GM12878 (cell line): ENCODE measurements around the gene NUDT22. TPM values are rescaled to one million over a fixed set of nuclear protein-coding genes. Genes with fewer than 3 reads are reported as not detected.
A peak's percentile ranks its signal among the peaks of the same experiment; 100 is the strongest.

ENCODE experiments used
- BCL11A ChIP-seq: IDR thresholded peaks from 2 replicates; pipeline ENCODE4 v1.6.1; 2011; ENCODE audit warnings: low read depth, low read length
- BMI1 ChIP-seq: fragments of 450-650 bp; IDR thresholded peaks from 2 replicates; pipeline ENCODE4 v1.6.1; 2016; ENCODE audit warnings: mild to moderate bottlenecking, moderate library complexity, borderline replicate concordance
- CBFB ChIP-seq: IDR thresholded peaks from 2 replicates; pipeline ENCODE4 v1.6.1; 2016; ENCODE audit warnings: antibody characterized with exemption, low read depth
- ESRRA ChIP-seq: IDR thresholded peaks from 2 replicates; pipeline ENCODE4 v1.6.1; 2012; ENCODE audit warnings: mild to moderate bottlenecking, low read length, improper control_type of control experiment
- HDGF ChIP-seq: fragments of 450-650 bp; IDR thresholded peaks from 2 replicates; pipeline ENCODE4 v1.6.1; 2016; ENCODE audit warnings: antibody characterized with exemption
- JUNB ChIP-seq: IDR thresholded peaks from 2 replicates; pipeline ENCODE4 v1.6.1; 2016; ENCODE audit warnings: antibody characterized with exemption, mild to moderate bottlenecking
- KAT2A ChIP-seq: conservative IDR thresholded peaks from 2 replicates; pipeline ENCODE4 v1.6.1; 2011; ENCODE audit warnings: low read depth, low read length; ENCODE audit not compliant: control insufficient read depth
- MEF2A ChIP-seq: IDR thresholded peaks from 2 replicates; pipeline ENCODE4 v1.6.1; 2011; ENCODE audit warnings: low read depth, mild to moderate bottlenecking, low read length, moderate library complexity; ENCODE audit not compliant: insufficient read depth
- POLR2A ChIP-seq: IDR thresholded peaks from 2 replicates; pipeline ENCODE4 v1.6.1; 2011; ENCODE audit warnings: low read depth, mild to moderate bottlenecking, low read length
- POLR2AphosphoS5 ChIP-seq: IDR thresholded peaks from 2 replicates; pipeline ENCODE4 v1.6.1; 2011; ENCODE audit warnings: mild to moderate bottlenecking, low read length, inconsistent platforms
- SMAD5 ChIP-seq: IDR thresholded peaks from 2 replicates; pipeline ENCODE4 v1.6.1; 2016; ENCODE audit warnings: antibody characterized with exemption, low read depth
- SMARCA5 ChIP-seq: fragments of 450-650 bp; IDR thresholded peaks from 2 replicates; pipeline ENCODE4 v1.6.1; 2017; ENCODE audit warnings: mild to moderate bottlenecking
- SP1 ChIP-seq: IDR thresholded peaks from one replicate; pipeline ENCODE4 v1.6.1; 2011; ENCODE audit warnings: low read depth, low read length
- TAF1 ChIP-seq: IDR thresholded peaks from 2 replicates; pipeline ENCODE4 v1.6.1; 2011; ENCODE audit warnings: mild to moderate bottlenecking, low read depth, low read length, borderline replicate concordance
- TCF12 ChIP-seq: IDR thresholded peaks from 2 replicates; pipeline ENCODE4 v1.6.1; 2011; ENCODE audit warnings: low read depth, mild to moderate bottlenecking, low read length
- YY1 ChIP-seq: IDR thresholded peaks from 2 replicates; pipeline ENCODE4 v1.6.1; 2011; ENCODE audit warnings: low read depth, mild to moderate bottlenecking, low read length
- ZBED1 ChIP-seq: IDR thresholded peaks from 2 replicates; pipeline ENCODE4 v1.6.1; 2016; ENCODE audit warnings: borderline replicate concordance
- polyA plus RNA-seq, 11 experiments: library from polyadenylated mRNA; depleted of rRNA in 4 of 11; unstranded in 6 of 11; stranded (reverse) in 5 of 11; fragments of >200 nt; fragmentation: Nextera tagmentation in 4 of 11; fragmentation: Illumina TruSeq in 1 of 11; extraction: Ambion mirVana in 4 of 11; extraction: Trizol in 1 of 11; gene quantifications; 1 replicate in 1 of 11; 2 replicates in 10 of 11; pipeline versions ENCODE4 v1.2.1 to v1.2.3, GENCODE V29; 2011 to 2016; ENCODE audit warnings: inconsistent platforms in 2 of 11, missing spikeins in 2 of 11, low read depth in 1 of 11
- total RNA-seq, 4 experiments: library from RNA; depleted of rRNA in 3 of 4; stranded (reverse); fragments of >200 nt in 3 of 4; fragmentation: Illumina TruSeq in 1 of 4; extraction: Trizol in 1 of 4; gene quantifications; 2 replicates each; pipeline versions ENCODE4 v1.2.1 to v1.2.3, GENCODE V29; 2013 to 2021
- TF ChIP-seq, protein P1 (sequence below): fragments of 450-650 bp; IDR thresholded peaks from 2 replicates; pipeline ENCODE4 v1.6.1; 2017; ENCODE audit warnings: borderline replicate concordance
- TF ChIP-seq, protein P2 (sequence below): fragments of 450-650 bp; IDR thresholded peaks from 2 replicates; pipeline ENCODE4 v1.6.1; 2017; ENCODE audit warnings: antibody characterized with exemption, mild to moderate bottlenecking, moderate library complexity
- TF ChIP-seq, protein P3 (sequence below), 3 experiments: IDR thresholded peaks in 2 of 3; conservative IDR thresholded peaks in 1 of 3; 2 replicates each; pipeline ENCODE4 v1.5.1; 2011; ENCODE audit warnings: low read depth in 3 of 3, low read length in 3 of 3, mild to moderate bottlenecking in 3 of 3, control low read depth in 2 of 3, moderate library complexity in 2 of 3, inconsistent platforms in 1 of 3, mixed read lengths in 1 of 3; ENCODE audit not compliant: control insufficient read depth in 2 of 3, insufficient read depth in 1 of 3; ENCODE audit errors: extremely low read depth in 1 of 3
- TF ChIP-seq, protein P4 (sequence below): fragments of 450-650 bp; IDR thresholded peaks from 2 replicates; pipeline ENCODE4 v1.6.1; 2017; ENCODE audit warnings: low read depth, mild to moderate bottlenecking, moderate library complexity

Gene NUDT22
- total and polyA plus RNA-seq, 10 of the 15 experiments (the other 5 are each of a cell fraction or from before 2014, with no cell fraction given) = 6.7 to 115 (median 64.7) TPM

DNA sequence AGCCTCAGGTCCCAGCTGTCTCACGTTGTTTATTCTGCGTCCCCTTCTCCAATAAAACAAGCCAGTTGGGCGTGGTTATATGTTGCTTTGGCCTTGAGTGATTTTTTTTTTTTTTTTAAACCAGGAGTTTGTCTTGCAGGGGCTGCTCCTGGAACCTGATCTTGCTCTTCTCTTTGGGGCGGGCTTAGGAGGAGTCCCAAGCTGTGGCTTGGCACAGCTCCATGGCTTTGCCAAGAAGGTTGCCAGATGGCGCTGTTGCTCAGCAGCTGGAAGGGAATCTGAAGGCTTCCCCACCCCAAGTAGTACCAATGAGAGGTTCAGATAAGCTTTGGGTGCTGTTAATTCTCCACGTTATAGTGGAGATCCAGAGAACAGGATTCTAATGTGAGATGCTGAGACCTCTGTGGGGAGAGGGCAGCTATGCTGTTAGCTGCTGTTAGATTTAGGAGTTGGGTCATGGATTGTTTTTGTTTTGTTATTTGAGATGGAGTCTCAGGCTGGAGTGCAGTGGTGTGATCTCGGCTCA lies 21.5 kb upstream of the NUDT22 start (continued):
- TF ChIP-seq CBFB = no peak
- TF ChIP-seq, protein P1, sequence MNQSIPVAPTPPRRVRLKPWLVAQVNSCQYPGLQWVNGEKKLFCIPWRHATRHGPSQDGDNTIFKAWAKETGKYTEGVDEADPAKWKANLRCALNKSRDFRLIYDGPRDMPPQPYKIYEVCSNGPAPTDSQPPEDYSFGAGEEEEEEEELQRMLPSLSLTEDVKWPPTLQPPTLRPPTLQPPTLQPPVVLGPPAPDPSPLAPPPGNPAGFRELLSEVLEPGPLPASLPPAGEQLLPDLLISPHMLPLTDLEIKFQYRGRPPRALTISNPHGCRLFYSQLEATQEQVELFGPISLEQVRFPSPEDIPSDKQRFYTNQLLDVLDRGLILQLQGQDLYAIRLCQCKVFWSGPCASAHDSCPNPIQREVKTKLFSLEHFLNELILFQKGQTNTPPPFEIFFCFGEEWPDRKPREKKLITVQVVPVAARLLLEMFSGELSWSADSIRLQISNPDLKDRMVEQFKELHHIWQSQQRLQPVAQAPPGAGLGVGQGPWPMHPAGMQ = no peak
- 0 out of 2 replicates have a peak, but pooled peaks have one; percentile 47 for TF ChIP-seq TCF12
- TF ChIP-seq SP1 = no peak
- no peak for TF ChIP-seq ESRRA
- TF ChIP-seq BCL11A = no peak
- TF ChIP-seq KAT2A = no peak
- TF ChIP-seq, protein P2, sequence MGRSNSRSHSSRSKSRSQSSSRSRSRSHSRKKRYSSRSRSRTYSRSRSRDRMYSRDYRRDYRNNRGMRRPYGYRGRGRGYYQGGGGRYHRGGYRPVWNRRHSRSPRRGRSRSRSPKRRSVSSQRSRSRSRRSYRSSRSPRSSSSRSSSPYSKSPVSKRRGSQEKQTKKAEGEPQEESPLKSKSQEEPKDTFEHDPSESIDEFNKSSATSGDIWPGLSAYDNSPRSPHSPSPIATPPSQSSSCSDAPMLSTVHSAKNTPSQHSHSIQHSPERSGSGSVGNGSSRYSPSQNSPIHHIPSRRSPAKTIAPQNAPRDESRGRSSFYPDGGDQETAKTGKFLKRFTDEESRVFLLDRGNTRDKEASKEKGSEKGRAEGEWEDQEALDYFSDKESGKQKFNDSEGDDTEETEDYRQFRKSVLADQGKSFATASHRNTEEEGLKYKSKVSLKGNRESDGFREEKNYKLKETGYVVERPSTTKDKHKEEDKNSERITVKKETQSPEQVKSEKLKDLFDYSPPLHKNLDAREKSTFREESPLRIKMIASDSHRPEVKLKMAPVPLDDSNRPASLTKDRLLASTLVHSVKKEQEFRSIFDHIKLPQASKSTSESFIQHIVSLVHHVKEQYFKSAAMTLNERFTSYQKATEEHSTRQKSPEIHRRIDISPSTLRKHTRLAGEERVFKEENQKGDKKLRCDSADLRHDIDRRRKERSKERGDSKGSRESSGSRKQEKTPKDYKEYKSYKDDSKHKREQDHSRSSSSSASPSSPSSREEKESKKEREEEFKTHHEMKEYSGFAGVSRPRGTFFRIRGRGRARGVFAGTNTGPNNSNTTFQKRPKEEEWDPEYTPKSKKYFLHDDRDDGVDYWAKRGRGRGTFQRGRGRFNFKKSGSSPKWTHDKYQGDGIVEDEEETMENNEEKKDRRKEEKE = no peak
- no peak for TF ChIP-seq ZBED1
- peak; percentile 34; the same call in 1 of the 2 replicates for TF ChIP-seq POLR2A
- no peak; the same call in 1 of the 2 replicates for TF ChIP-seq SMARCA5
- TF ChIP-seq POLR2AphosphoS5 = peak; percentile 62; the same call in 1 of the 2 replicates
- TF ChIP-seq TAF1 = no peak
- no peak for TF ChIP-seq JUNB
- TF ChIP-seq, protein P3, sequence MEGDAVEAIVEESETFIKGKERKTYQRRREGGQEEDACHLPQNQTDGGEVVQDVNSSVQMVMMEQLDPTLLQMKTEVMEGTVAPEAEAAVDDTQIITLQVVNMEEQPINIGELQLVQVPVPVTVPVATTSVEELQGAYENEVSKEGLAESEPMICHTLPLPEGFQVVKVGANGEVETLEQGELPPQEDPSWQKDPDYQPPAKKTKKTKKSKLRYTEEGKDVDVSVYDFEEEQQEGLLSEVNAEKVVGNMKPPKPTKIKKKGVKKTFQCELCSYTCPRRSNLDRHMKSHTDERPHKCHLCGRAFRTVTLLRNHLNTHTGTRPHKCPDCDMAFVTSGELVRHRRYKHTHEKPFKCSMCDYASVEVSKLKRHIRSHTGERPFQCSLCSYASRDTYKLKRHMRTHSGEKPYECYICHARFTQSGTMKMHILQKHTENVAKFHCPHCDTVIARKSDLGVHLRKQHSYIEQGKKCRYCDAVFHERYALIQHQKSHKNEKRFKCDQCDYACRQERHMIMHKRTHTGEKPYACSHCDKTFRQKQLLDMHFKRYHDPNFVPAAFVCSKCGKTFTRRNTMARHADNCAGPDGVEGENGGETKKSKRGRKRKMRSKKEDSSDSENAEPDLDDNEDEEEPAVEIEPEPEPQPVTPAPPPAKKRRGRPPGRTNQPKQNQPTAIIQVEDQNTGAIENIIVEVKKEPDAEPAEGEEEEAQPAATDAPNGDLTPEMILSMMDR (IDR thresholded peaks at IDR 0.05 in 2 of 3, conservative IDR thresholded peaks at IDR 0.05 in 1 of 3; ENCODE audit: control insufficient read depth in 2 of 3, extremely low read depth in 1 of 3, insufficient read depth in 1 of 3, low read depth in 3 of 3, low read length in 3 of 3) = peak; percentile 73 to 92 (median 77)
- peak; percentile 63; the same call in 1 of the 2 replicates for TF ChIP-seq YY1
- TF ChIP-seq HDGF = 0 out of 2 replicates have a peak, but pooled peaks have one; percentile 10
- TF ChIP-seq, protein P4, sequence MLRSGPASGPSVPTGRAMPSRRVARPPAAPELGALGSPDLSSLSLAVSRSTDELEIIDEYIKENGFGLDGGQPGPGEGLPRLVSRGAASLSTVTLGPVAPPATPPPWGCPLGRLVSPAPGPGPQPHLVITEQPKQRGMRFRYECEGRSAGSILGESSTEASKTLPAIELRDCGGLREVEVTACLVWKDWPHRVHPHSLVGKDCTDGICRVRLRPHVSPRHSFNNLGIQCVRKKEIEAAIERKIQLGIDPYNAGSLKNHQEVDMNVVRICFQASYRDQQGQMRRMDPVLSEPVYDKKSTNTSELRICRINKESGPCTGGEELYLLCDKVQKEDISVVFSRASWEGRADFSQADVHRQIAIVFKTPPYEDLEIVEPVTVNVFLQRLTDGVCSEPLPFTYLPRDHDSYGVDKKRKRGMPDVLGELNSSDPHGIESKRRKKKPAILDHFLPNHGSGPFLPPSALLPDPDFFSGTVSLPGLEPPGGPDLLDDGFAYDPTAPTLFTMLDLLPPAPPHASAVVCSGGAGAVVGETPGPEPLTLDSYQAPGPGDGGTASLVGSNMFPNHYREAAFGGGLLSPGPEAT = no peak
- no peak for TF ChIP-seq MEF2A
- TF ChIP-seq BMI1 = no peak
- no peak for TF ChIP-seq SMAD5
